ENCODE results near the gene CUX1.

- TF ChIP-seq CTCF (IDR thresholded peaks at IDR 0.05) (no peak), EZH2 (IDR thresholded peaks at IDR 0.05) (no peak)
Observed at GRCh38 chr7:101905203-101905865, 87.9 kb downstream of the CUX1 start.

All from neural progenitor cell (in vitro differentiated cells).